CD4-positive, alpha-beta T cell treated with Interleukin-17A for 1 hour (primary cell): Measurements from ENCODE around the gene TTLL7.
A peak's percentile ranks its signal among the peaks of the same experiment; 100 is the strongest.
"Not testable (repeated sequence)": the region's sequence is repeated elsewhere in the genome, so short reads cannot be mapped to it uniquely, and the experiment has no call there.

Experiments used
- DNase-seq: peaks from one replicate; pipeline ENCODE4 v3.0.0-alpha.2; 2020

Gene TTLL7

GRCh38 chr1:83996191-83996590 lies 2.7 kb downstream of the TTLL7 start:
- no peak for DNase-seq

GRCh38 chr1:83995649-83996048 lies 3.3 kb downstream of the TTLL7 start:
- no peak for DNase-seq

- DNase-seq, result no peak
These were observed 4.8 kb downstream of the TTLL7 start for GRCh38 chr1:83994111-83994510.

GRCh38 chr1:83990734-83991133 lies 8.2 kb downstream of the TTLL7 start:
- no peak for DNase-seq

- DNase-seq, result no peak
These were observed 13.9 kb downstream of the TTLL7 start for GRCh38 chr1:83985048-83985447.

GRCh38 chr1:83983918-83984317 lies 15.0 kb downstream of the TTLL7 start:
- not testable (repeated sequence) for DNase-seq

GRCh38 chr1:83978056-83978455 lies 20.9 kb downstream of the TTLL7 start:
- DNase-seq, result no peak

GRCh38 chr1:83976920-83977319 lies 22.0 kb downstream of the TTLL7 start:
- DNase-seq, result no peak

- no peak for DNase-seq
These were observed 28.1 kb downstream of the TTLL7 start for GRCh38 chr1:83970802-83971201.

- no peak for DNase-seq
These were observed 28.8 kb downstream of the TTLL7 start for GRCh38 chr1:83970114-83970513.

GRCh38 chr1:83967336-83967735 lies 31.6 kb downstream of the TTLL7 start:
- no peak for DNase-seq

- no peak for DNase-seq
These were observed 34.8 kb downstream of the TTLL7 start for GRCh38 chr1:83964153-83964552.

GRCh38 chr1:83961571-83962295 lies 37.2 kb downstream of the TTLL7 start:
- DNase-seq, result no peak

GRCh38 chr1:83960669-83961277 lies 38.2 kb downstream of the TTLL7 start:
- DNase-seq, result no peak

- no peak for DNase-seq
These were observed 39.0 kb downstream of the TTLL7 start for GRCh38 chr1:83959824-83960498.

GRCh38 chr1:83958704-83959103 lies 40.2 kb downstream of the TTLL7 start:
- DNase-seq, result no peak

GRCh38 chr1:83954166-83954823 lies 44.6 kb downstream of the TTLL7 start:
- DNase-seq, result no peak

- DNase-seq, result no peak
These were observed 48.7 kb downstream of the TTLL7 start for GRCh38 chr1:83950106-83950661.

GRCh38 chr1:83942914-83943313 lies 56.0 kb downstream of the TTLL7 start:
- DNase-seq, result no peak

GRCh38 chr1:83934550-83934949 lies 64.4 kb downstream of the TTLL7 start:
- DNase-seq, result no peak

- DNase-seq, result no peak
These were observed 66.2 kb downstream of the TTLL7 start for GRCh38 chr1:83932693-83933092.

GRCh38 chr1:83932281-83932680 lies 66.7 kb downstream of the TTLL7 start:
- no peak for DNase-seq

- DNase-seq, result peak; percentile 62
These were observed 67.2 kb downstream of the TTLL7 start for GRCh38 chr1:83931658-83932253.
